HCT116 (cell line): Measurements from ENCODE around the gene SLC25A25. TPM values are rescaled to one million over a fixed set of nuclear protein-coding genes. Genes with fewer than 3 reads are reported as not detected.
A peak's percentile ranks its signal among the peaks of the same experiment; 100 is the strongest.
"Not testable (repeated sequence)": the region's sequence is repeated elsewhere in the genome, so short reads cannot be mapped to it uniquely, and the experiment has no call there.

Experiments used
- ATAC-seq: fragments of 200-7000 bp; cut with Tn5 transposase; 2 replicates; pipeline ENCODE4 v1.9.1; 2020; ENCODE audit warnings: mild to moderate bottlenecking, moderate library complexity
- BruUV-seq: library from RNA; stranded (reverse); fragments of 400-500 nt; replicated peaks from 2 replicates; lab custom pipeline; 2021; lab: Mats Ljungman, UMichigan
- CTCF ChIA-PET: fragments of 300-600 bp; sonication (Branson Sonifier 250); formaldehyde crosslinking; loops from one replicate; lab custom pipeline; 2021; ENCODE audit warnings: antibody characterized with exemption; lab: Charles Lee
- POLR2A ChIA-PET: fragments of 300-600, 350-600 bp; sonication (Branson Sonifier 250); formaldehyde crosslinking; loops from one replicate; lab custom pipeline; 2021; ENCODE audit warnings: antibody characterized with exemption; lab: Charles Lee
- RAD21 ChIA-PET, 2 experiments: fragments of 300-600 bp; sonication (Branson Sonifier 250); formaldehyde crosslinking; loops; one replicate each; lab custom pipeline; 2023; ENCODE audit warnings: low total read pairs in 2 of 2; ENCODE audit not compliant: uncharacterized antibody in 2 of 2, unreplicated experiment in 2 of 2, low non-redundant PET in 1 of 2; lab: Charles Lee
- DNase-seq: peaks from one replicate; pipeline ENCODE4 v3.0.0-alpha.2; 2010; ENCODE audit warnings: low read depth, low spot score
- H2AFZ ChIP-seq: fragments of 200-600 bp; shearing (Covaris generic), sonication (generic); 2 replicates; pipeline ENCODE4 v1.6.1; 2017; ENCODE audit warnings: low read depth, mixed run types, mixed read lengths, antibody characterized with exemption, low read length; ENCODE audit not compliant: poor library complexity, severe bottlenecking
- H3K27ac ChIP-seq: 2 replicates; pipeline ENCODE4 v1.5.1; 2012; ENCODE audit warnings: low read depth, low read length
- H3K27me3 ChIP-seq: fragments of 200-600 bp; sonication (generic); 2 replicates; pipeline ENCODE4 v1.6.1; 2016; ENCODE audit warnings: mixed run types, low read length, mixed read lengths; ENCODE audit not compliant: insufficient read depth
- H3K36me3 ChIP-seq, 2 experiments: fragments of 200-500 bp in 1 of 2; fragments of 200-600 bp in 1 of 2; sonication (Bioruptor generic) in 1 of 2; sonication (generic) in 1 of 2; 2 replicates each; pipeline versions ENCODE4 v1.5.1 to v1.6.1; 2014 to 2016; ENCODE audit warnings: low read length in 2 of 2, inconsistent platforms in 1 of 2, mixed read lengths in 1 of 2, mixed run types in 1 of 2; ENCODE audit not compliant: insufficient read depth in 2 of 2, control insufficient read depth in 1 of 2
- H3K4me1 ChIP-seq, 2 experiments: fragments of 200-600 bp in 1 of 2; sonication (generic) in 1 of 2; 2 replicates each; pipeline versions ENCODE4 v1.5.1 to v1.6.1; 2012 to 2017; ENCODE audit warnings: low read length in 2 of 2, inconsistent platforms in 1 of 2, mild to moderate bottlenecking in 1 of 2, mixed read lengths in 1 of 2, mixed run types in 1 of 2, moderate library complexity in 1 of 2; ENCODE audit not compliant: insufficient read depth in 2 of 2, control insufficient read depth in 1 of 2
- H3K4me2 ChIP-seq: fragments of 200-600 bp; sonication (generic); 2 replicates; pipeline ENCODE4 v1.6.1; 2017; ENCODE audit warnings: mixed run types, low read length, mixed read lengths
- H3K4me3 ChIP-seq, 2 experiments: fragments of 200-600 bp in 1 of 2; sonication (generic) in 1 of 2; replicated peaks in 1 of 2; 2 replicates each; pipeline ENCODE4 v1.5.1; 2011 to 2016; ENCODE audit warnings: low read length in 2 of 2, control low read depth in 1 of 2, low read depth in 1 of 2, mild to moderate bottlenecking in 1 of 2, mixed read lengths in 1 of 2, mixed run types in 1 of 2
- H3K79me2 ChIP-seq: fragments of 200-600 bp; sonication (generic); 2 replicates; pipeline ENCODE4 v1.6.1; 2017; ENCODE audit warnings: mild to moderate bottlenecking, mixed run types, low read length, moderate library complexity, mixed read lengths; ENCODE audit not compliant: insufficient read depth
- H3K9ac ChIP-seq: fragments of 200-600 bp; sonication (generic); 2 replicates; pipeline ENCODE4 v1.6.1; 2016; ENCODE audit warnings: low read length, mixed read lengths
- H3K9me2 ChIP-seq: fragments of 200-600 bp; sonication (generic), shearing (Covaris generic); 2 replicates; pipeline ENCODE4 v1.6.1; 2017; ENCODE audit warnings: mixed run types, mild to moderate bottlenecking, moderate library complexity; ENCODE audit not compliant: insufficient read depth
- H3K9me3 ChIP-seq, 2 experiments: fragments of 200-500 bp in 1 of 2; fragments of 200-600 bp in 1 of 2; sonication (Bioruptor generic) in 1 of 2; sonication (generic) in 1 of 2; 2 replicates each; pipeline ENCODE4 v1.6.1; 2014 to 2017; ENCODE audit warnings: low read length in 2 of 2, mixed read lengths in 2 of 2, inconsistent platforms in 1 of 2, low read depth in 1 of 2, mild to moderate bottlenecking in 1 of 2, mixed run types in 1 of 2, moderate library complexity in 1 of 2; ENCODE audit not compliant: control insufficient read depth in 1 of 2, insufficient read depth in 1 of 2
- H4K20me1 ChIP-seq: fragments of 200-600 bp; sonication (generic), shearing (Covaris generic); 2 replicates; pipeline ENCODE4 v1.6.1; 2017; ENCODE audit warnings: mixed run types, mild to moderate bottlenecking, moderate library complexity; ENCODE audit not compliant: insufficient read depth
- CTCF ChIP-seq, 3 experiments: fragments of 200-600 bp in 1 of 3; sonication (generic) in 1 of 3; IDR thresholded peaks in 2 of 3; conservative IDR thresholded peaks in 1 of 3; 2 replicates each; pipeline ENCODE4 v1.5.1; 2012 to 2017; ENCODE audit warnings: low read depth in 2 of 3, low read length in 2 of 3, antibody characterized with exemption in 1 of 3, borderline replicate concordance in 1 of 3, control low read depth in 1 of 3, mild to moderate bottlenecking in 1 of 3, mixed read lengths in 1 of 3, mixed run types in 1 of 3, moderate library complexity in 1 of 3; ENCODE audit not compliant: insufficient read depth in 1 of 3
- intact Hi-C: fragments of 100-400 bp; cut with micrococcal nuclease; formaldehyde crosslinking; loops from 2 replicates; pipeline ENCODE4 v1.10.0; 2022
- total RNA-seq: library from RNA; stranded (reverse); gene quantifications from one replicate; pipeline ENCODE4 v1.2.1, GENCODE V29; 2021; ENCODE audit not compliant: unreplicated experiment

The SLC25A25 gene
- total RNA-seq, 1 experiment from 2014 or later, result 15.3 TPM

GRCh38 chr9:128129976-128130590 lies 62.1 kb downstream of the SLC25A25 start:
- H3K9me2 ChIP-seq, H3K9me3 ChIP-seq, BruUV-seq, intact Hi-C loops, ATAC-seq, H4K20me1 ChIP-seq, H3K4me3 ChIP-seq, POLR2A ChIA-PET, H3K9ac ChIP-seq, CTCF ChIA-PET, H2AFZ ChIP-seq, H3K4me2 ChIP-seq, DNase-seq, H3K27me3 ChIP-seq, H3K36me3 ChIP-seq, RAD21 ChIA-PET, H3K27ac ChIP-seq: not testable (repeated sequence)
- Histone ChIP-seq H3K79me2 (peaks cover 24% of the 10 kb centered on the region), H3K4me1 (peaks cover 9 to 26% of the 10 kb centered on the region in 2 experiments)
- TF ChIP-seq CTCF (IDR thresholded peaks at IDR 0.05 in 2 of 3, conservative IDR thresholded peaks at IDR 0.05 in 1 of 3; ENCODE audit: borderline replicate concordance in 1 of 3, insufficient read depth in 1 of 3, low read depth in 2 of 3, low read length in 2 of 3), result 0 out of 6 replicates have a peak, but pooled peaks of 1 of the 3 experiments have one; percentile 10

- CTCF ChIA-PET, H3K9ac ChIP-seq, H3K9me2 ChIP-seq, H4K20me1 ChIP-seq, H3K4me3 ChIP-seq, H3K36me3 ChIP-seq, ATAC-seq, H3K4me2 ChIP-seq, H3K27ac ChIP-seq, H2AFZ ChIP-seq, BruUV-seq, DNase-seq, POLR2A ChIA-PET, intact Hi-C loops, H3K27me3 ChIP-seq, RAD21 ChIA-PET, H3K9me3 ChIP-seq: not testable (repeated sequence)
- peaks cover 19% of the 10 kb centered on the region for H3K79me2 ChIP-seq
- H3K4me1 ChIP-seq, result peaks cover 7 to 20% of the 10 kb centered on the region in 2 experiments
Observed at GRCh38 chr9:128130651-128131050, 62.6 kb downstream of the SLC25A25 start.

GRCh38 chr9:128131346-128131745 lies 63.3 kb downstream of the SLC25A25 start:
- H3K9me3 ChIP-seq, H3K9ac ChIP-seq, H3K27ac ChIP-seq, ATAC-seq, BruUV-seq, RAD21 ChIA-PET, intact Hi-C loops, H4K20me1 ChIP-seq, H3K9me2 ChIP-seq, H3K4me2 ChIP-seq, CTCF ChIA-PET, H2AFZ ChIP-seq, H3K27me3 ChIP-seq, H3K36me3 ChIP-seq, DNase-seq, POLR2A ChIA-PET, H3K4me3 ChIP-seq: not testable (repeated sequence)
- peaks cover 0 to 13% of the 10 kb centered on the region in 2 experiments; a peak in 3 of 4 replicates for H3K4me1 ChIP-seq
- H3K79me2 ChIP-seq, result peaks cover 12% of the 10 kb centered on the region

GRCh38 chr9:128132139-128132538 lies 64.1 kb downstream of the SLC25A25 start:
- H3K4me2 ChIP-seq, BruUV-seq, H3K9me2 ChIP-seq, H3K9me3 ChIP-seq, RAD21 ChIA-PET, H3K27me3 ChIP-seq, ATAC-seq, H3K9ac ChIP-seq, H3K36me3 ChIP-seq, DNase-seq, intact Hi-C loops, POLR2A ChIA-PET, H3K27ac ChIP-seq, H2AFZ ChIP-seq, CTCF ChIA-PET, H3K79me2 ChIP-seq, H4K20me1 ChIP-seq, H3K4me3 ChIP-seq: not testable (repeated sequence)
- H3K4me1 ChIP-seq, result peaks cover 0 to 14% of the 10 kb centered on the region in 2 experiments; a peak in 2 of 4 replicates
